ENCODE measurements around the gene FAM151A. TPM values are rescaled to one million over a fixed set of nuclear protein-coding genes. Genes with fewer than 3 reads are reported as not detected.

The FAM151A gene
- total and polyA plus RNA-seq, 3 donors from 2014 or later, result 0.56 to 2.2 (median 0.94) TPM

GRCh38 chr1:54575161-54575560, 48.2 kb downstream of the FAM151A start:
- no peak for DNase-seq
- Histone ChIP-seq H3K27me3 (no peaks in the 10 kb centered on the region), H3K4me1 (peaks cover 23% of the 10 kb centered on the region), H3K9me3 (no peaks in the 10 kb centered on the region), H3K27ac (no peak overlapping the region), H3K36me3 (ENCODE audit: low read depth, missing control alignments) (no peaks in the 10 kb centered on the region), H3K4me3 (no peak overlapping the region)
- no peak for TF ChIP-seq CTCF (IDR thresholded peaks at IDR 0.05)
- TF ChIP-seq POLR2A (IDR thresholded peaks at IDR 0.05), result no peak
- 81 to 100% methylated on average over 3 of the region's 3 CpGs for WGBS, 2 donors
- intact Hi-C loops (cut with DNase I; ENCODE audit: low total_unique reads), result no loop called here

- peaks cover 17% of the 10 kb centered on the region for H3K4me1 ChIP-seq
- WGBS, 2 donors, result 71 to 77% methylated on average over 7 to 12 of the region's 12 CpGs
- H3K27ac ChIP-seq, result no peak overlapping the region
- H3K4me3 ChIP-seq, result no peak overlapping the region
- no peaks in the 10 kb centered on the region for H3K36me3 ChIP-seq (ENCODE audit: low read depth, missing control alignments)
- intact Hi-C loops (cut with DNase I; ENCODE audit: low total_unique reads), result no loop called here
- H3K9me3 ChIP-seq, result no peaks in the 10 kb centered on the region
- DNase-seq, result peak; percentile 28
- no peaks in the 10 kb centered on the region for H3K27me3 ChIP-seq
- TF ChIP-seq CTCF (IDR thresholded peaks at IDR 0.05), result no peak
- TF ChIP-seq POLR2A (IDR thresholded peaks at IDR 0.05), result no peak
Measured at GRCh38 chr1:54574158-54574778, 49.1 kb downstream of the FAM151A start.

- Histone ChIP-seq H3K27me3 (no peaks in the 10 kb centered on the region), H3K9me3 (no peaks in the 10 kb centered on the region), H3K4me1 (peaks cover 17% of the 10 kb centered on the region), H3K36me3 (ENCODE audit: low read depth, missing control alignments) (no peaks in the 10 kb centered on the region), H3K4me3 (no peak overlapping the region), H3K27ac (no peak overlapping the region)
- TF ChIP-seq POLR2A (IDR thresholded peaks at IDR 0.05) (no peak), CTCF (IDR thresholded peaks at IDR 0.05) (no peak)
- 61 to 66% methylated on average over 3 of the region's 3 CpGs for WGBS, 2 donors
- intact Hi-C loops (cut with DNase I; ENCODE audit: low total_unique reads), result no loop called here
- no peak for DNase-seq
Measured at GRCh38 chr1:54572542-54572850, 50.8 kb downstream of the FAM151A start.

DNA sequence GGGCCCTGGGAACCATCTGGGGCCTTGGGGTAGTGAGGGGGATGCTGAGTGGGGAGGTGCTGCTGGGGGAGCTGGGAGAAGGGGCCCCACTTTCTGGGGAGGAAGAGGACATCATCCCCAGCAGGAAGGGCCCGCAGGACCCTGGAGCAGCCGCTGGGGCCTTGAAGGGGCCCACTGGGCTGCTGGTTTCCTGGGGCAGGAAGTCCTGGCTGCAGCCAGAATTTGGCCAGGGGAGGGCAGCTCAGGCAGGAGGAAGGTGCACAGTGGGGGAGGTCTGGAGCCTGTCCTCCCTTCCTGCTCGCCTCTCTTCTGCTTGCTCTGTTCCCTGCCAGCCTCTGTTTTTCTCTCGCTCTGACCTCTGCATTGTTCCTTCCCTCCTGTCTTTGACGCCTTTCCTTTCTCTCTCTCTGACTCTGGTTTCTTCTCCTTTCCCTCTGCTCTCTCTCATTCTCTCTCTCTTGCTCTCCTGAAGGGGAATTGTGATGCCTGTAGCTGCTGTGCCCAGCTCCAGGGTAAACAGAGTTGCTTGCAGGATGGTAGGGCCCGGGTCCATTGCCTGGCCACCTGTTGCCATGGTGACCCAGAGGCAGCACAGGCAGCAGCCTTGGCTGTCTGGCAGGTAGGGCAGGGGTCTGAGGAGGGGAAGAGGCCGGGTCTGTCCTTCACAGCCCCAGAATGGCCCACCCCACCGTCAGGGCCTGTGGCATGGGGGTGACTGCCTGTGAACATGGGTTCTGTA, 51.4 kb downstream of the FAM151A start:
- H3K9me3 ChIP-seq, result no peaks in the 10 kb centered on the region
- H3K4me1 ChIP-seq, result peaks cover 17% of the 10 kb centered on the region
- H3K4me3 ChIP-seq, result no peak overlapping the region
- H3K27ac ChIP-seq, result no peak overlapping the region
- no peak for DNase-seq
- no peaks in the 10 kb centered on the region for H3K36me3 ChIP-seq (ENCODE audit: low read depth, missing control alignments)
- WGBS, 2 donors, result 43 to 54% methylated on average over 7 to 8 of the region's 8 CpGs
- intact Hi-C loops (cut with DNase I; ENCODE audit: low total_unique reads), result no loop called here
- no peak for TF ChIP-seq CTCF (IDR thresholded peaks at IDR 0.05)
- no peak for TF ChIP-seq POLR2A (IDR thresholded peaks at IDR 0.05)
- H3K27me3 ChIP-seq, result no peaks in the 10 kb centered on the region

DNA sequence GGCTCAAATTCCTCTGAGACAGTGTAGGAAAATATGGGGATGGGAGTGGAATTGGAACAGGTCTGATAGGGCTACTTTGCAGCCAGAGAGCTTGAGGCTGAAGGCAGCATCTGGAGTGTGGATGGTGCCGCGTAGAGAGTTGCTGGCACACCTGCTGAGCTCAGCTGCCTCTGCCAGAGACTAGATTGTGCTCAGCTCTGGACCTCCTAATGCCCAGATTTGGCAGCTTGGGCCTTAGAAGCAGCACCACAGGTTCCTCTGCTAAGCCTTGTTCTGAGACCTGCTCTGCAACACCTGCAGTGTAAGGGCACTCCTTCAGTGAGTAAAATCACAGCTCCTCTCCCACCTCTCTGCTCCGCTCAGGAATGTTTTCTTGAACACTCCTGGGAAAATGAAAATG, 52.0 kb downstream of the FAM151A start:
- TF ChIP-seq POLR2A (IDR thresholded peaks at IDR 0.05) (no peak), CTCF (IDR thresholded peaks at IDR 0.05) (no peak)
- no peaks in the 10 kb centered on the region for H3K9me3 ChIP-seq
- no peaks in the 10 kb centered on the region for H3K27me3 ChIP-seq
- DNase-seq, result no peak
- intact Hi-C loops (cut with DNase I; ENCODE audit: low total_unique reads), result no loop called here
- H3K27ac ChIP-seq, result no peak overlapping the region
- H3K4me3 ChIP-seq, result no peak overlapping the region
- peaks cover 17% of the 10 kb centered on the region for H3K4me1 ChIP-seq
- 70 to 87% methylated on average over 3 of the region's 3 CpGs for WGBS, 2 donors
- H3K36me3 ChIP-seq (ENCODE audit: low read depth, missing control alignments), result no peaks in the 10 kb centered on the region

Data from testis (tissue), 3 donors.